H1 (cell line): Measurements from ENCODE around the gene CLEC16A. TPM values are rescaled to one million over a fixed set of nuclear protein-coding genes. Genes with fewer than 3 reads are reported as not detected.

ENCODE experiments used
- ASH2L ChIP-seq: fragments of 200-600, 300-600 bp; sonication (generic); IDR thresholded peaks from one replicate; pipeline ENCODE4 v1.7.1; 2017; ENCODE audit warnings: low read length
- GTF2F1 ChIP-seq: IDR thresholded peaks from 2 replicates; pipeline ENCODE4 v1.6.1; 2012; ENCODE audit warnings: low read depth, low read length, improper control_type of control experiment, borderline replicate concordance
- JUN ChIP-seq: IDR thresholded peaks from 2 replicates; pipeline ENCODE4 v1.6.1; 2011; ENCODE audit warnings: low read depth, mild to moderate bottlenecking, improper control_type of control experiment, low read length
- KDM5A ChIP-seq: fragments of 200-600 bp; IDR thresholded peaks from 2 replicates; pipeline ENCODE4 v1.7.1; 2012; ENCODE audit warnings: mild to moderate bottlenecking, low read length, inconsistent platforms, mixed read lengths
- SIX5 ChIP-seq: IDR thresholded peaks from 2 replicates; pipeline ENCODE4 v1.6.1; 2011; ENCODE audit warnings: mild to moderate bottlenecking, low read depth, low read length
- SP1 ChIP-seq: IDR thresholded peaks from 2 replicates; pipeline ENCODE4 v1.6.1; 2011; ENCODE audit warnings: low read depth, low read length
- polyA plus RNA-seq, 7 experiments: library from polyadenylated mRNA; depleted of rRNA in 3 of 7; stranded (reverse) in 5 of 7; unstranded in 2 of 7; fragments of >200 nt in 5 of 7; fragments of 200-250 nt in 2 of 7; gene quantifications; 1 replicate in 5 of 7; 2 replicates in 1 of 7; 4 replicates in 1 of 7; pipeline versions ENCODE4 v1.2.1 to v1.2.3, GENCODE V29; 2011 to 2013; ENCODE audit warnings: missing spikeins in 2 of 7, mixed read lengths in 2 of 7
- total RNA-seq: library from RNA; stranded (reverse); fragmentation: NEBNext Ultra II Directional; extraction: Animal tissue kit (Norgen Biotek cat#: 25700); gene quantifications from 2 replicates; pipeline ENCODE4 v1.2.1, GENCODE V29; 2021

Gene CLEC16A
- total and polyA plus RNA-seq, 2 of the 8 experiments (the other 6 are each of a cell fraction or from before 2014, with no cell fraction given) = 7.6 to 19.3 TPM

DNA sequence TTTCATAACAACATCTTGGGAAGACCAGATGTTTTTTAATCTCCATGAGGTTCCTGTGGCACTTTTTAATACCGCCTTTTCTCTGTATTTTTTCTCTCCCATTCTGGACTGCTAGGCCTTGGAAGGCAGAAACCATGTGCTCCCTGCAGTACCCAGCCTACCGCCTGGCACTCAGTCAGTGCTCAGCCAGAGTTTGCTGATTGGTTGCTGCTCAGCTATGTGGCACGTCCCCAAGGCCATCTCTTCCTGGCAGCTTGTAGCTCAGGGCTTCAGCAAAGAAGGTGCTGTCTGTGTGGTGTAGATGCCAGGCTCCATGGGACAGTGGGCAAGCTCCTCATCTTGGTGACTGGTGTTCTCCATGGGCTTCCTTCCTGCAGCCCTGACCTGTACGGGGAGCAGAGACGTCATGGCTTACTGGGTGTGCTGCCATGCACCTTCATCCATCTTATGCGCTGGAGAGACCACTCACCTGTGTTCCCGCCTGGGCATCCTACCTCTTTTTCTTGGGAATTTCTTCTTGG, 86.7 kb downstream of the CLEC16A start (continued):
- TF ChIP-seq JUN (no peak), KDM5A (no peak), SP1 (no peak), ASH2L (no peak), SIX5 (no peak), GTF2F1 (no peak)
